Ovary (tissue), 9 donors: ENCODE results near the gene FUBP3. TPM values are rescaled to one million over a fixed set of nuclear protein-coding genes. Genes with fewer than 3 reads are reported as not detected.

Experiments
- DNase-seq, 5 donors: peaks; one replicate each; pipeline ENCODE4 v3.0.0-alpha.2; 2019 to 2020
- H3K27ac ChIP-seq, 2 donors: fragments of 200-600 bp; one replicate each; pipeline versions ENCODE4 v1.5.1 to v1.8.0; 2019 to 2022
- H3K27me3 ChIP-seq: fragments of 200-600 bp; one replicate; pipeline ENCODE4 v1.8.0; 2022
- H3K36me3 ChIP-seq: fragments of 200-600 bp; sonication (generic); one replicate; pipeline ENCODE4 v1.5.1; 2019
- H3K4me1 ChIP-seq: one replicate; pipeline ENCODE4 v1.8.1; 2013; ENCODE audit warnings: mild to moderate bottlenecking, moderate library complexity; ENCODE audit not compliant: insufficient read depth
- H3K4me3 ChIP-seq: fragments of 200-600 bp; sonication (generic); one replicate; pipeline ENCODE4 v1.5.1; 2017
- H3K9me3 ChIP-seq, 2 donors: fragments of 200-600 bp in 1 of 2; sonication (generic) in 1 of 2; one replicate each; pipeline versions ENCODE4 v1.5.1 to v1.8.1; 2013 to 2019; ENCODE audit warnings: mild to moderate bottlenecking in 1 of 2, moderate library complexity in 1 of 2
- CTCF ChIP-seq, 3 donors: fragments of 450-650 bp in 2 of 3; fragments of 200-600 bp in 1 of 3; IDR thresholded peaks; one replicate each; pipeline versions ENCODE4 v1.5.1 to v1.8.0; 2016 to 2022; ENCODE audit warnings: antibody characterized with exemption in 3 of 3, mild to moderate bottlenecking in 1 of 3
- EP300 ChIP-seq: sonication (generic); formaldehyde crosslinking; IDR thresholded peaks from one replicate; pipeline ENCODE4 v1.6.1; 2017; ENCODE audit warnings: antibody characterized with exemption
- POLR2A ChIP-seq: fragments of 450-650 bp; IDR thresholded peaks from one replicate; pipeline ENCODE4 v1.6.1; 2017; ENCODE audit warnings: antibody characterized with exemption, mild to moderate bottlenecking, moderate library complexity
- WGBS, 3 donors: extraction: QIAGEN DNeasy Blood & Tissue Kit in 1 of 3; methylation state at CpG; one replicate each; pipeline versions ENCODE4 v1.1.5 to v1.1.7; 2013 to 2017; 5-methylcytosine and 5-hydroxymethylcytosine counted together
- intact Hi-C, 4 donors: fragments of 100-400 bp; cut with DNase I; formaldehyde crosslinking; loops; one replicate each; pipeline versions ENCODE4 v1.11.0 to v1.15.1; 2022 to 2023
- polyA plus RNA-seq, 2 donors: library from polyadenylated mRNA; stranded (reverse); fragments of 200-250 nt in 1 of 2; fragments of 350-450 nt in 1 of 2; fragmentation: Illumina TruSeq in 1 of 2; extraction: RNeasy Lipid Tissue Mini Kit (QIAGEN cat#74804) in 1 of 2; gene quantifications; one replicate each; pipeline ENCODE4 v1.2.3, GENCODE V29; 2013 to 2014
- total RNA-seq, 7 donors: library from RNA; depleted of rRNA in 2 of 7; stranded (reverse); fragments of >200 nt in 2 of 7; fragmentation: NEBNext Ultra II Directional in 3 of 7; extraction: Animal tissue kit (Norgen Biotek cat#: 25700) in 3 of 7; gene quantifications; one replicate each; pipeline versions ENCODE4 v1.1.0 to v1.2.4, GENCODE V29; 2016 to 2023
- donor health status: DM: no; HTN: no; CAD: no; lungs with moderate emphysema.
- donor health status: DM: no; HTN: no; CAD: no.
- donor health status: Bipolar disorder and iron deficiency.
- donor health status: DM: yes; HTN: yes; CAD: no.
- donor health status: DM: no; HTN: no; CAD: no.
- donor health status: DM: yes; HTN: yes; CAD: no.

FUBP3 gene
- total and polyA plus RNA-seq, 9 donors: 15.5 to 54.3 (median 44.4) TPM

- peak in 4 of 5 donors; percentile 10 to 39 (median 30) for DNase-seq
- TF ChIP-seq POLR2A (no peak), CTCF (IDR thresholded peaks at IDR 0.05) (no peak), EP300 (no peak)
- Histone ChIP-seq H3K4me3 (peak overlapping the region; percentile 5), H3K36me3 (no peaks in the 10 kb centered on the region), H3K27ac (no peak overlapping the region), H3K4me1 (no peaks in the 10 kb centered on the region), H3K9me3 (no peaks in the 10 kb centered on the region), H3K27me3 (no peaks in the 10 kb centered on the region)
- 2 to 6% (median 3%) methylated on average over 28 of the region's 28 CpGs for WGBS, 3 donors
- intact Hi-C loops: no loop called here
Observed at GRCh38 chr9:130535818-130536521, 43.4 kb upstream of the FUBP3 start.

GRCh38 chr9:130536701-130537107 is 42.7 kb upstream of the FUBP3 start:
- no peak overlapping the region for H3K4me3 ChIP-seq
- TF ChIP-seq CTCF (IDR thresholded peaks at IDR 0.05) (no peak), POLR2A (no peak), EP300 (no peak)
- H3K36me3 ChIP-seq: no peaks in the 10 kb centered on the region
- H3K9me3 ChIP-seq: no peaks in the 10 kb centered on the region
- no peaks in the 10 kb centered on the region for H3K4me1 ChIP-seq
- no peaks in the 10 kb centered on the region for H3K27me3 ChIP-seq
- intact Hi-C loops: no loop called here
- 52 to 54% (median 54%) methylated on average over 3 of the region's 3 CpGs for WGBS, 3 donors
- no peak overlapping the region for H3K27ac ChIP-seq
- DNase-seq: no peak

- Histone ChIP-seq H3K27ac (no peak overlapping the region), H3K4me3 (no peak overlapping the region), H3K27me3 (no peaks in the 10 kb centered on the region), H3K36me3 (no peaks in the 10 kb centered on the region), H3K9me3 (no peaks in the 10 kb centered on the region), H3K4me1 (no peaks in the 10 kb centered on the region)
- TF ChIP-seq POLR2A (no peak), CTCF (IDR thresholded peaks at IDR 0.05) (no peak), EP300 (no peak)
- WGBS, 3 donors: 12 to 19% (median 18%) methylated on average over 25 of the region's 25 CpGs
- DNase-seq: no peak
- intact Hi-C loops: no loop called here
Observed at GRCh38 chr9:130537346-130538050, 41.9 kb upstream of the FUBP3 start.

GRCh38 chr9:130539420-130540223 is 39.8 kb upstream of the FUBP3 start:
- Histone ChIP-seq H3K4me1 (no peaks in the 10 kb centered on the region), H3K27ac (no peak overlapping the region), H3K9me3 (no peaks in the 10 kb centered on the region), H3K27me3 (no peaks in the 10 kb centered on the region), H3K36me3 (no peaks in the 10 kb centered on the region), H3K4me3 (no peak overlapping the region)
- WGBS, 3 donors: 58 to 67% (median 63%) methylated on average over 11 of the region's 11 CpGs
- TF ChIP-seq EP300: no peak
- intact Hi-C loops: no loop called here
- DNase-seq: no peak
